ENCODE data around the gene GSE1.

- TF ChIP-seq HDGF (IDR thresholded peaks at IDR 0.05; ENCODE audit: borderline replicate concordance) (no peak), BHLHE40 (IDR thresholded peaks at IDR 0.05; ENCODE audit: borderline replicate concordance) (no peak), FOXM1 (IDR thresholded peaks at IDR 0.05; ENCODE audit: borderline replicate concordance) (no peak), FOXA1 (IDR thresholded peaks at IDR 0.05) (no peak), TARDBP (IDR thresholded peaks at IDR 0.05) (no peak), ZNF384 (IDR thresholded peaks at IDR 0.05) (no peak), SUZ12 (IDR thresholded peaks at IDR 0.05) (no peak), ARNT (IDR thresholded peaks at IDR 0.05) (no peak), L3MBTL2 (conservative IDR thresholded peaks at IDR 0.05) (no peak), ELF4 (IDR thresholded peaks at IDR 0.05) (no peak), PKNOX1 (IDR thresholded peaks at IDR 0.05) (no peak), SP1 (IDR thresholded peaks at IDR 0.05) (no peak)
These were observed 49.4 kb upstream of the GSE1 start for GRCh38 chr16:85563515-85564276.
